CD4-positive, alpha-beta T cell (primary cell): Measurements from ENCODE around the gene MC5R. TPM values are rescaled to one million over a fixed set of nuclear protein-coding genes. Genes with fewer than 3 reads are reported as not detected.
A peak's percentile ranks its signal among the peaks of the same experiment; 100 is the strongest.

Source experiments
- ATAC-seq: fragments of 200-7000 bp; cut with Tn5 transposase; one replicate; pipeline ENCODE4 v1.10.0; 2022; ENCODE audit warnings: mild to moderate bottlenecking; ENCODE audit not compliant: poor library complexity
- CTCF ChIA-PET: fragments of 350-600 bp; sonication (Branson Sonifier 250); formaldehyde crosslinking; loops from one replicate; lab custom pipeline; 2021; ENCODE audit warnings: antibody characterized with exemption, inconsistent platforms; lab: Charles Lee
- POLR2A ChIA-PET: fragments of 350-600 bp; sonication (Branson Sonifier 250); formaldehyde crosslinking; loops from one replicate; lab custom pipeline; 2021; ENCODE audit warnings: antibody characterized with exemption, inconsistent platforms; lab: Charles Lee
- DNase-seq, 14 experiments: peaks; one replicate each; pipeline ENCODE4 v3.0.0-alpha.2; 2013 to 2020; ENCODE audit warnings: mixed read lengths in 2 of 14
- H3K27ac ChIP-seq, 2 donors: one replicate each; pipeline versions ENCODE4 v1.5.1 to v1.7.0; 2013; ENCODE audit warnings: low read length in 2 of 2, low read depth in 1 of 2, mild to moderate bottlenecking in 1 of 2
- H3K27me3 ChIP-seq, 2 experiments: 1 replicate in 1 of 2; 2 replicates in 1 of 2; pipeline versions ENCODE4 v1.6.1 to v1.7.0; 2013; ENCODE audit warnings: low read length in 2 of 2, control low read depth in 1 of 2, mild to moderate bottlenecking in 1 of 2, moderate library complexity in 1 of 2; ENCODE audit not compliant: insufficient read depth in 2 of 2, control insufficient read depth in 1 of 2
- H3K36me3 ChIP-seq: one replicate; pipeline ENCODE4 v1.6.1; 2013; ENCODE audit warnings: low read length, control low read depth; ENCODE audit not compliant: insufficient read depth
- H3K4me1 ChIP-seq: one replicate; pipeline ENCODE4 v1.6.1; 2013; ENCODE audit warnings: low read length, control low read depth; ENCODE audit not compliant: insufficient read depth
- H3K4me3 ChIP-seq: one replicate; pipeline ENCODE4 v1.5.1; 2013; ENCODE audit warnings: mild to moderate bottlenecking, low read length, moderate library complexity
- H3K9me3 ChIP-seq, 2 experiments: 1 replicate in 1 of 2; 2 replicates in 1 of 2; pipeline versions ENCODE4 v1.6.1 to v1.7.0; 2013; ENCODE audit warnings: low read length in 2 of 2, mild to moderate bottlenecking in 2 of 2, control low read depth in 1 of 2, moderate library complexity in 1 of 2; ENCODE audit not compliant: control insufficient read depth in 1 of 2, insufficient read depth in 1 of 2
- H3K27ac Mint-ChIP-seq: one replicate; pipeline ENCODE4 v1.8.0; 2020; ENCODE audit warnings: mixed read lengths
- H3K27me3 Mint-ChIP-seq: one replicate; pipeline ENCODE4 v1.8.0; 2021; ENCODE audit warnings: mixed read lengths
- H3K36me3 Mint-ChIP-seq: one replicate; pipeline ENCODE4 v1.8.0; 2021; ENCODE audit warnings: low read depth, mixed read lengths
- H3K4me1 Mint-ChIP-seq: one replicate; pipeline ENCODE4 v1.8.0; 2021; ENCODE audit warnings: low read depth, mixed read lengths
- H3K4me3 Mint-ChIP-seq: one replicate; pipeline ENCODE4 v1.8.0; 2020; ENCODE audit warnings: mild to moderate bottlenecking, mixed read lengths
- H3K9me3 Mint-ChIP-seq: one replicate; pipeline ENCODE4 v1.8.0; 2020; ENCODE audit warnings: mixed read lengths
- intact Hi-C, 2 experiments: fragments of 100-400 bp; cut with DNase I in 1 of 2; cut with micrococcal nuclease in 1 of 2; formaldehyde crosslinking; loops; one replicate each; pipeline versions ENCODE4 v1.15.1 to v1.9.0; 2023 to 2025; cut with DNase I, micrococcal nuclease
- polyA plus RNA-seq, 2 donors: library from polyadenylated mRNA; unstranded; fragments of 120-200 nt; gene quantifications; one replicate each; pipeline ENCODE4 v1.2.1, GENCODE V29; 2013
- total RNA-seq, 174 experiments: library from RNA in 2 of 174; stranded (reverse) in 2 of 174; gene quantifications; one replicate each; pipeline ENCODE4 v1.2.3 and lab custom pipeline; 2021 to 2026
- TF ChIP-seq, protein P1 (sequence below): fragments of 200-600 bp; IDR thresholded peaks from one replicate; pipeline ENCODE4 v1.8.0; 2022; ENCODE audit warnings: antibody characterized with exemption, mild to moderate bottlenecking

The MC5R gene
- total RNA-seq (not detected), total RNA-seq (lab: John Stamatoyannopoulos, UW) (0 to 0.14 (median 0) reads per million in 172 experiments)
- polyA plus RNA-seq (2013, experiment 1 of 2) = not detected
- polyA plus RNA-seq (2013, experiment 2 of 2) = 0.04 TPM

DNA sequence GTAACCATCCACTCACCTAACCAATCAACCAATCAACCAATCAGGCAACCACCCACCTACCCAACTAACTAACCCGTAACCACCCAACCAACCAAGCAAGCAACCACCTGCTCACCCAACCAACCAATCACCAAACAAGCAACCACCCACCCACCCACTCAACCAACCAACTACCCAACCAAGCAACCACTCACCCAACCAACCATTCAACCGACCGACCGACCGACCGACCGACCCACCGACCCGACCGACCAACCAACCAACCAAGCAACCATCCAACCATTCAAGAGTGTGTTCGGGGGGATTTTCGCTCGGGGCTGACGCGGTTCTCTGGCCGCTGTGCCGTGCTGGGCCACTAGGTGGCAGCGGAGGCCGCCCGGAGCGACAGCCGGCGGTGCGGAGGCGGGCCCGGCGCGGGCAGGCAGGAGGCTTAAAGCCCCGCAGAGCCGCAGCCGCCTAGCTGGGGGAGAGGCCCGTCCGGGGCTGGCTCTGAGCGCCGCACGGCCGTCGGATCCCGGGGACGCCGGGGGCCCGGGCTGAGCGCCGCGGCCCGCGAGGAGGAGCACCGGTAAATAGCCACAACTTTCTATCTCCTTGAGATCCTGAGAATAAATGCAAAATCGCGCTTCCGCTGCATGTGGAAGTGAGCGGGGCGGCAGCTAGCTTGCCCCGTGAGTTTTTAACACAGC, at the start of gene MC5R:
MC5R (plus strand) TSS at position 443 of the 689 bp plus-strand sequence. CDS start 1,617 bp downstream, outside the sequence.
- Mint-ChIP-seq H3K4me1 (peaks cover 7% of the 10 kb centered on the region), H3K36me3 (no peaks in the 10 kb centered on the region), H3K9me3 (no peaks in the 10 kb centered on the region), H3K4me3 (peak within 1 kb of the TSS; percentile 54), H3K27ac (no peak within 1 kb of the TSS), H3K27me3 (peaks cover 34% of the 10 kb centered on the region)
- DNase-seq = peak; percentile 31 to 83 (median 62)
- POLR2A ChIA-PET = no interaction called here
- no peaks in the 10 kb centered on the region for H3K36me3 ChIP-seq
- CTCF ChIA-PET = interaction anchor here (0.6 to 1.0 kb wide), 2 partner anchors 11 to 502 kb away, joined by 3 to 11 read pairs; no protein-coding TSS in a partner anchor
- H3K27ac ChIP-seq = no peak within 1 kb of the TSS
- peaks cover 10 to 27% of the 10 kb centered on the region in 2 experiments for H3K27me3 ChIP-seq
- H3K4me1 ChIP-seq = peaks cover 7% of the 10 kb centered on the region
- TF ChIP-seq, protein P1, sequence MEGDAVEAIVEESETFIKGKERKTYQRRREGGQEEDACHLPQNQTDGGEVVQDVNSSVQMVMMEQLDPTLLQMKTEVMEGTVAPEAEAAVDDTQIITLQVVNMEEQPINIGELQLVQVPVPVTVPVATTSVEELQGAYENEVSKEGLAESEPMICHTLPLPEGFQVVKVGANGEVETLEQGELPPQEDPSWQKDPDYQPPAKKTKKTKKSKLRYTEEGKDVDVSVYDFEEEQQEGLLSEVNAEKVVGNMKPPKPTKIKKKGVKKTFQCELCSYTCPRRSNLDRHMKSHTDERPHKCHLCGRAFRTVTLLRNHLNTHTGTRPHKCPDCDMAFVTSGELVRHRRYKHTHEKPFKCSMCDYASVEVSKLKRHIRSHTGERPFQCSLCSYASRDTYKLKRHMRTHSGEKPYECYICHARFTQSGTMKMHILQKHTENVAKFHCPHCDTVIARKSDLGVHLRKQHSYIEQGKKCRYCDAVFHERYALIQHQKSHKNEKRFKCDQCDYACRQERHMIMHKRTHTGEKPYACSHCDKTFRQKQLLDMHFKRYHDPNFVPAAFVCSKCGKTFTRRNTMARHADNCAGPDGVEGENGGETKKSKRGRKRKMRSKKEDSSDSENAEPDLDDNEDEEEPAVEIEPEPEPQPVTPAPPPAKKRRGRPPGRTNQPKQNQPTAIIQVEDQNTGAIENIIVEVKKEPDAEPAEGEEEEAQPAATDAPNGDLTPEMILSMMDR = peak; percentile 73
- H3K4me3 ChIP-seq = peak within 1 kb of the TSS; percentile 19
- no peaks in the 10 kb centered on the region for H3K9me3 ChIP-seq
- intact Hi-C loops = loop anchor here (5.0 to 10.0 kb wide), 3 partner anchors 59 to 573 kb away; no protein-coding TSS in a partner anchor
- ATAC-seq = peak; percentile 97

DNA sequence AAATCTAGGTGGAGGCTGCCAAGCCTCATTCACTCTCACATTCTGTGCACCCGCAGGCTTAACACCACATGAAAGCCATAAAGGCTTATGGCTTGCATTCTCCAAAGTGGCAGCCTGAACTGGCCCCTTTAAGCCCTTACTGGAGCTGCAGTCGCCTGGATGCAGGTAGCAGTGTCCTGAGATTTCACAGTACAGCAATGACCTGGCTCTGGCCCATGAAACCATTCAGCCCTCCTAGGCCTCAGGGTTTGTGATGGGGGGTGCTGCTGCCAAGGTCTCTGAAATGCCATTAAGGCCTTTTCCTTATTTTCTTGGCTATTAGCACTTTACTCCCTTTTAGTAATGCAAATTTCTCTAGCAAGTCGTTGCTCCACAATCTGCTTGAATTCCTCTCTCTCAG, 48.9 kb upstream of the MC5R start:
- Mint-ChIP-seq H3K27ac (no peak overlapping the region), H3K4me3 (no peak overlapping the region), H3K4me1 (no peaks in the 10 kb centered on the region), H3K27me3 (peaks cover 9% of the 10 kb centered on the region), H3K36me3 (no peaks in the 10 kb centered on the region), H3K9me3 (peaks cover 6% of the 10 kb centered on the region)
- ATAC-seq (no peak), DNase-seq (no peak)
- ChIA-PET CTCF (no interaction called here), POLR2A (no interaction called here)
- intact Hi-C loops = no loop called here
- TF ChIP-seq, protein P1 = no peak
- Histone ChIP-seq H3K27me3 (no peaks in the 10 kb centered on the region), H3K27ac (no peak overlapping the region), H3K36me3 (no peaks in the 10 kb centered on the region), H3K4me3 (no peak overlapping the region), H3K4me1 (no peaks in the 10 kb centered on the region), H3K9me3 (peaks cover 0 to 18% of the 10 kb centered on the region in 2 experiments)

DNA sequence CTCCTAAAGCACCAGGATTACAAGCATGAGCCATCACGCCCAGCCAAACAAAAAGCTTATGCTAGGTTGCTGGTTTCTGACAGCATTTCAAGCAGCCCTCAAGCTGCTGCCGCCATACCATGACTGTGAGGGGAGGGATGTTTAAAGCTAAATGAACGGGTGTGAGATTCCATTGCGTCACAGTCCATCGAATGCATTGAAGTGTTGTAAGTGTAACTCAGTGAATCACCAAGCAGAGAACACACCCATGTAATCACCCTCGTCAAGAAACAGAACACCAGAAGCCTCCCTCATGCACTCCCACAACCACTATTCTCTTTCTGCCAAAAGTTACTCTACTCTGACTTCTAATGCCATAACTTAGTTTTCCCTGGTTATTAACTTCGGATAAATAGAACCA, 32.8 kb upstream of the MC5R start:
- peaks cover 0 to 1% of the 10 kb centered on the region in 2 experiments for H3K27me3 ChIP-seq
- intact Hi-C loops = no loop called here
- no peak overlapping the region for H3K4me3 ChIP-seq
- DNase-seq = no peak
- ChIA-PET POLR2A (no interaction called here), CTCF (no interaction called here)
- no peaks in the 10 kb centered on the region for H3K4me1 ChIP-seq
- ATAC-seq = no peak
- H3K9me3 Mint-ChIP-seq = peaks cover 7% of the 10 kb centered on the region
- H3K27me3 Mint-ChIP-seq = peaks cover 17% of the 10 kb centered on the region
- H3K36me3 Mint-ChIP-seq = no peaks in the 10 kb centered on the region
- no peaks in the 10 kb centered on the region for H3K4me1 Mint-ChIP-seq
- peaks cover 0 to 10% of the 10 kb centered on the region in 2 experiments for H3K9me3 ChIP-seq
- no peak overlapping the region for H3K27ac Mint-ChIP-seq
- no peak overlapping the region for H3K4me3 Mint-ChIP-seq
- H3K27ac ChIP-seq = no peak overlapping the region
- H3K36me3 ChIP-seq = no peaks in the 10 kb centered on the region
- TF ChIP-seq, protein P1 = no peak
